HEK293 (cell line): ENCODE results near the gene TBL1XR1.

ENCODE experiments used
- CTCF ChIA-PET: fragments of 350-600 bp; formaldehyde crosslinking; extraction: SDS; loops from one replicate; lab custom pipeline; 2021; ENCODE audit warnings: antibody characterized with exemption; lab: Yijun Ruan, JAX
- POLR2A ChIA-PET: fragments of 300-600 bp; formaldehyde crosslinking; extraction: SDS; loops from one replicate; lab custom pipeline; 2020; ENCODE audit warnings: antibody characterized with exemption, inconsistent platforms; lab: Yijun Ruan, JAX
- H3K27ac ChIP-seq: fragments of 200-500 bp; sonication (Bioruptor generic); 2 replicates; pipeline ENCODE4 v1.5.1; 2014; ENCODE audit warnings: low read depth, low read length, control low read depth, inconsistent platforms; ENCODE audit errors: extremely low read depth
- H3K36me3 ChIP-seq, 2 experiments: fragments of 200-500 bp in 1 of 2; sonication (Bioruptor generic) in 1 of 2; 1 replicate in 1 of 2; 2 replicates in 1 of 2; pipeline ENCODE4 v1.5.1; 2014 to 2017; ENCODE audit warnings: inconsistent platforms in 2 of 2, low read length in 2 of 2; ENCODE audit not compliant: control insufficient read depth in 2 of 2, insufficient read depth in 1 of 2
- H3K4me1 ChIP-seq: fragments of 200-500 bp; sonication (Bioruptor generic); 2 replicates; pipeline ENCODE4 v1.5.1; 2014; ENCODE audit warnings: mild to moderate bottlenecking, low read length, inconsistent platforms; ENCODE audit not compliant: control insufficient read depth, insufficient read depth
- H3K4me3 ChIP-seq: 2 replicates; pipeline ENCODE4 v1.5.1; 2011; ENCODE audit warnings: low read depth, mild to moderate bottlenecking, control low read depth, low read length, moderate library complexity
- H3K9me3 ChIP-seq: fragments of 200-500 bp; sonication (Bioruptor generic); 2 replicates; pipeline ENCODE4 v1.5.1; 2014; ENCODE audit warnings: low read depth, low read length, inconsistent platforms; ENCODE audit not compliant: control insufficient read depth, insufficient read depth
- BCL11A ChIP-seq: fragments of 450-650 bp; formaldehyde crosslinking; IDR thresholded peaks from 2 replicates; pipeline ENCODE4 v1.5.1; 2016; ENCODE audit warnings: low read depth, missing biosample characterization, missing genetic modification characterization
- EGR2 ChIP-seq: fragments of 450-650 bp; formaldehyde crosslinking; IDR thresholded peaks from 2 replicates; pipeline ENCODE4 v1.5.1; 2016; ENCODE audit warnings: low read depth, missing biosample characterization, missing genetic modification characterization
- FEZF1 ChIP-seq: fragments of 450-650 bp; formaldehyde crosslinking; IDR thresholded peaks from 2 replicates; pipeline ENCODE4 v1.5.1; 2016; ENCODE audit warnings: missing biosample characterization, missing genetic modification characterization
- GLIS1 ChIP-seq: fragments of 450-650 bp; formaldehyde crosslinking; IDR thresholded peaks from 2 replicates; pipeline ENCODE4 v1.5.1; 2016; ENCODE audit warnings: missing biosample characterization, missing genetic modification characterization
- GLIS2 ChIP-seq: fragments of 450-650 bp; formaldehyde crosslinking; IDR thresholded peaks from 2 replicates; pipeline ENCODE4 v1.5.1; 2016; ENCODE audit warnings: missing biosample characterization, missing genetic modification characterization
- SETDB1 ChIP-seq: IDR thresholded peaks from one replicate; pipeline ENCODE4 v1.6.1; 2017; ENCODE audit warnings: mild to moderate bottlenecking, low read length, moderate library complexity, mixed read lengths; ENCODE audit not compliant: insufficient read length
- SP3 ChIP-seq: fragments of 450-650 bp; formaldehyde crosslinking; IDR thresholded peaks from 2 replicates; pipeline ENCODE4 v1.5.1; 2016; ENCODE audit warnings: missing biosample characterization, missing genetic modification characterization
- ZBTB8A ChIP-seq: fragments of 450-650 bp; formaldehyde crosslinking; IDR thresholded peaks from 2 replicates; pipeline ENCODE4 v1.5.1; 2016; ENCODE audit warnings: missing biosample characterization, missing genetic modification characterization
- ZFHX2 ChIP-seq: fragments of 450-650 bp; formaldehyde crosslinking; conservative IDR thresholded peaks from 2 replicates; pipeline ENCODE4 v1.5.1; 2016; ENCODE audit warnings: missing biosample characterization, missing genetic modification characterization
- ZNF121 ChIP-seq: fragments of 450-650 bp; formaldehyde crosslinking; IDR thresholded peaks from 2 replicates; pipeline ENCODE4 v1.5.1; 2016; ENCODE audit warnings: missing biosample characterization, missing genetic modification characterization
- ZNF175 ChIP-seq: fragments of 450-650 bp; formaldehyde crosslinking; IDR thresholded peaks from 2 replicates; pipeline ENCODE4 v1.5.1; 2016; ENCODE audit warnings: missing biosample characterization, missing genetic modification characterization
- ZNF2 ChIP-seq: fragments of 450-650 bp; formaldehyde crosslinking; IDR thresholded peaks from 2 replicates; pipeline ENCODE4 v1.5.1; 2016; ENCODE audit warnings: missing biosample characterization, missing genetic modification characterization
- ZNF221 ChIP-seq: fragments of 450-650 bp; formaldehyde crosslinking; IDR thresholded peaks from 2 replicates; pipeline ENCODE4 v1.5.1; 2017; ENCODE audit warnings: missing biosample characterization, missing genetic modification characterization, borderline replicate concordance
- ZNF266 ChIP-seq: fragments of 450-650 bp; formaldehyde crosslinking; IDR thresholded peaks from 2 replicates; pipeline ENCODE4 v1.5.1; 2016; ENCODE audit warnings: missing biosample characterization, missing genetic modification characterization, low read depth
- ZNF335 ChIP-seq: fragments of 450-650 bp; formaldehyde crosslinking; conservative IDR thresholded peaks from 2 replicates; pipeline ENCODE4 v1.5.1; 2016; ENCODE audit warnings: missing biosample characterization, missing genetic modification characterization
- ZNF391 ChIP-seq: fragments of 450-650 bp; formaldehyde crosslinking; IDR thresholded peaks from 2 replicates; pipeline ENCODE4 v1.5.1; 2016; ENCODE audit warnings: low read depth, missing biosample characterization, missing genetic modification characterization, borderline replicate concordance
- ZNF549 ChIP-seq: fragments of 450-650 bp; IDR thresholded peaks from 2 replicates; pipeline ENCODE4 v1.5.1; 2018; ENCODE audit warnings: missing biosample characterization, missing genetic modification characterization, mild to moderate bottlenecking, inconsistent platforms, moderate library complexity
- ZNF670 ChIP-seq: fragments of 450-650 bp; formaldehyde crosslinking; IDR thresholded peaks from 2 replicates; pipeline ENCODE4 v1.5.1; 2016; ENCODE audit warnings: missing biosample characterization, missing genetic modification characterization, low read depth
- ZNF707 ChIP-seq: fragments of 450-650 bp; formaldehyde crosslinking; IDR thresholded peaks from 2 replicates; pipeline ENCODE4 v1.5.1; 2016; ENCODE audit warnings: missing biosample characterization, missing genetic modification characterization
- ZNF76 ChIP-seq: fragments of 450-650 bp; formaldehyde crosslinking; IDR thresholded peaks from 2 replicates; pipeline ENCODE4; 2016; ENCODE audit warnings: low read depth, missing biosample characterization, missing genetic modification characterization, borderline replicate concordance
- ZSCAN30 ChIP-seq: fragments of 450-650 bp; IDR thresholded peaks from 2 replicates; pipeline ENCODE4 v1.5.1; 2018; ENCODE audit warnings: missing biosample characterization, mild to moderate bottlenecking, missing genetic modification characterization, moderate library complexity
- TF ChIP-seq, protein P1 (sequence below): fragments of 450-650 bp; formaldehyde crosslinking; IDR thresholded peaks from 2 replicates; pipeline ENCODE4 v1.5.1; 2016; ENCODE audit warnings: missing biosample characterization, missing genetic modification characterization, low read depth
- TF ChIP-seq, protein P2 (sequence below): fragments of 450-650 bp; formaldehyde crosslinking; optimal IDR thresholded peaks from 2 replicates; pipeline ENCODE3; 2016; ENCODE audit warnings: missing biosample characterization, mild to moderate bottlenecking, missing genetic modification characterization
- TF ChIP-seq, protein P3 (sequence below): fragments of 450-650 bp; IDR thresholded peaks from 2 replicates; pipeline ENCODE4 v1.5.1; 2018; ENCODE audit warnings: missing biosample characterization, missing genetic modification characterization

TBL1XR1 gene

DNA sequence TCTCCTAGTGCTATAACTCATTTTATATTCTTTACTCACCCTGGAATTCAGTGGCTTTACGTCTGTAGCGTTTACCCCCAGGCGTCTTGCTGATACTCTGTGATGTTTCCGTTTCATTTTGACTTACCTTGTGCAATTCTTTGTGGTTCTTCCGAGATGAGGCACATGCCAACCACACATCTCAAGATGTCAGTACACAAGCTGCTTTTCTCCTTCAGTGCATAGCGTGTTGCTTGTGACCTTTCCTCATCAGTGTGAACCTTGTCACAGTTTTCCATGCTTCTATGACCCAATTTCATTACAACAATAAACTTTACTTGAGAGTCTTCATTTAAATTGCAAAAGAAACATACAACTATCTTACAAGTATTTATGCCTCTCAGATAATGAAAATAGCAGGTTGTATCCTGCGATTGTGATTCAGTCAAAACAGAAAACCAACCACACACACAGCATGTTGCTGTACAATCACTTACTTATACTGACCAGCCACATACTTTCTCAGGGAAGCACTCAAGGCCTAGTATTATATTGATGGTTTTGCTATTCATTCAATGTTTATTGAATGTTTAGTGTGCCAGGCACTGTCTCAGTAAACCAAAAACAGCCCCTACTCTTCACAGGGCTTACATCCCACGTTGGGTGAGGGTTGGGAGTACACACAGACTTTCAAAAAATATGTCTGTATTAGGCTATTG, 4.6 kb upstream of the TBL1XR1 start:
- POLR2A ChIA-PET = no interaction called here
- Histone ChIP-seq H3K4me3 (no peak overlapping the region), H3K9me3 (no peaks in the 10 kb centered on the region), H3K36me3 (no peaks in the 10 kb centered on the region), H3K4me1 (no peaks in the 10 kb centered on the region), H3K27ac (no peak overlapping the region)
- TF ChIP-seq ZNF707 (tag by site-specific recombination) (no peak), ZNF549 (tag by site-specific recombination) (0 out of 2 replicates have a peak, but pooled peaks have one; percentile 23)
- CTCF ChIA-PET = no interaction called here

DNA sequence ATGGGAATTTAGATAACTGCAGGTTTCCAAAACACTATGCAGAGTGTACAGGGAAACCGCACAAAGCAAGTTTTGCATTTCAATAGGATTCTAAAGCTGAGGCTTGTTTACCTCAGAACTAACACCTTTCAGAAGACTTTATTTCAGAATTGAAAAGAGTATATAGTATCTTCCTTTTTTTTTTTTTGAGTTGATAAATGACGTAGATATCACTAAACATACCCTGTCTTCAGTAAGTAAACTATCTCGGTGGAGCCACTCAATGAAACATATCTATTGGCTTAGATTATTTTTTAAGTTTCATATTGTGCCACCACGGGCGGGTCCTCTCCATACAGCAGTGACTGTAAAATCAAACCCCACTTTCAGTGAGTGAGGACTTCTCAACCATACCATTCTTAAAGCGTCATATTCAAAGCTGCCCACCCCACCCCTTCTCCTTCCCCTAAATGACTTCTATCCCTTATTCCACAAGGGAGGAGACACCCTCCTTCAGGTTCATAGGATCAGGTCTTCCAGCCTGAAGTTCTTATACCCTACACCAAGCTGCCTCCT, 2.0 kb upstream of the TBL1XR1 start:
- ChIA-PET CTCF (interaction anchor here (0.6 kb wide), 2 partner anchors 25 to 164 kb away, joined by 3 to 4 read pairs; no protein-coding TSS in a partner anchor), POLR2A (interaction anchor here (0.5 kb wide), 1 partner anchor 106 kb away, joined by 3 read pairs; no protein-coding TSS in a partner anchor)
- H3K4me3 ChIP-seq = no peak overlapping the region
- H3K4me1 ChIP-seq = peaks cover 3% of the 10 kb centered on the region
- no peaks in the 10 kb centered on the region for H3K36me3 ChIP-seq
- no peak for TF ChIP-seq ZNF175 (tag by site-specific recombination)
- TF ChIP-seq FEZF1 = no peak
- TF ChIP-seq, protein P1, sequence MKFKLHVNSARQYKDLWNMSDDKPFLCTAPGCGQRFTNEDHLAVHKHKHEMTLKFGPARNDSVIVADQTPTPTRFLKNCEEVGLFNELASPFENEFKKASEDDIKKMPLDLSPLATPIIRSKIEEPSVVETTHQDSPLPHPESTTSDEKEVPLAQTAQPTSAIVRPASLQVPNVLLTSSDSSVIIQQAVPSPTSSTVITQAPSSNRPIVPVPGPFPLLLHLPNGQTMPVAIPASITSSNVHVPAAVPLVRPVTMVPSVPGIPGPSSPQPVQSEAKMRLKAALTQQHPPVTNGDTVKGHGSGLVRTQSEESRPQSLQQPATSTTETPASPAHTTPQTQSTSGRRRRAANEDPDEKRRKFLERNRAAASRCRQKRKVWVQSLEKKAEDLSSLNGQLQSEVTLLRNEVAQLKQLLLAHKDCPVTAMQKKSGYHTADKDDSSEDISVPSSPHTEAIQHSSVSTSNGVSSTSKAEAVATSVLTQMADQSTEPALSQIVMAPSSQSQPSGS = no peak
- TF ChIP-seq SP3 = no peak
- TF ChIP-seq BCL11A (tag by site-specific recombination) = no peak
- no peak for TF ChIP-seq ZNF670 (tag by site-specific recombination)
- TF ChIP-seq SETDB1 = no peak
- TF ChIP-seq ZNF266 (tag by site-specific recombination) = no peak
- no peak for TF ChIP-seq ZNF121 (tag by site-specific recombination)
- no peak for TF ChIP-seq ZNF221 (tag by site-specific recombination)
- TF ChIP-seq ZNF391 (tag by site-specific recombination) = no peak
- no peaks in the 10 kb centered on the region for H3K9me3 ChIP-seq
- H3K27ac ChIP-seq = no peak overlapping the region

DNA sequence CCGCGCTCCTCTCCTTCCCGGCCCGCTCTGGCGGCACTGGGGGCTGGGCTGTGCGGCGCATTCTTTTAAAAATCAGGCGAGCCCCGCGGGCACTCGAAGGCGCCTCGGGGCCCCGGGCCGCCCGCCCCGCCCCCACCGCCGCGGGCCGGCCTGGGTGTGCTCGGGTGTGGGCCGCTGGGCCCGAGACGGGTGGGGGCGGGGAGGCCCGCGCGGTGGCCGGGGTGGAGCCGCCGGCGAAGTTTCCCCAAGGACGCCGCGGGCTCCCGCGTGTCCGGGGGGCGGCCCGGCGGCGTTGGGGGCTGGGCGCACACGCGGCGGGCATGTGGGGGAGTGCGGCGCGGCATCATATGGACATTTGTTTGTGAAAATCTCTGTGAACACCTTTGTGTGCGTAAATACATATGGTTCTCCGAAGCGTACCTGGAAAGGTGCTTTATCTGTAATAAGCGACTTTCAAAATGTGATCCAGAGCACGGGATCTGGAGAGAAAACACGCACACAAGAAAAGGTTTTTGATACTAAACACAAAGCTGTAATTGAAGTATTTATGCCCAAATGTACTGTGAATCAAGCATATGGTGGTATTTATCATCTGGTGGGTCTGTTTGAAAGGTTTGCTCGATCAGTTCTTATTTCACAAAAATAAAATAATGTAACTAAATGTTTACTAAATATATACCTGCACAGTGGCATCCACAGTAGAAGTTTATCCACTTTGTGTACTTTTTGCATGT, 612 bp upstream of the TBL1XR1 start:
- no peaks in the 10 kb centered on the region for H3K36me3 ChIP-seq
- no peaks in the 10 kb centered on the region for H3K9me3 ChIP-seq
- CTCF ChIA-PET = interaction anchor here (0.7 kb wide), 1 partner anchor 14 kb away, joined by 3 read pairs; no protein-coding TSS in a partner anchor
- peak overlapping the region; percentile 35 for H3K4me3 ChIP-seq
- peak; percentile 44 for TF ChIP-seq ZBTB8A (tag by site-specific recombination)
- TF ChIP-seq, protein P2, sequence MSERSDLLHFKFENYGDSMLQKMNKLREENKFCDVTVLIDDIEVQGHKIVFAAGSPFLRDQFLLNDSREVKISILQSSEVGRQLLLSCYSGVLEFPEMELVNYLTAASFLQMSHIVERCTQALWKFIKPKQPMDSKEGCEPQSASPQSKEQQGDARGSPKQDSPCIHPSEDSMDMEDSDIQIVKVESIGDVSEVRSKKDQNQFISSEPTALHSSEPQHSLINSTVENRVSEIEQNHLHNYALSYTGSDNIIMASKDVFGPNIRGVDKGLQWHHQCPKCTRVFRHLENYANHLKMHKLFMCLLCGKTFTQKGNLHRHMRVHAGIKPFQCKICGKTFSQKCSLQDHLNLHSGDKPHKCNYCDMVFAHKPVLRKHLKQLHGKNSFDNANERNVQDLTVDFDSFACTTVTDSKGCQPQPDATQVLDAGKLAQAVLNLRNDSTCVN (tag by site-specific recombination) = peak; percentile 40
- no peak for TF ChIP-seq EGR2 (tag by site-specific recombination)
- TF ChIP-seq ZNF2 (tag by site-specific recombination) = 0 out of 2 replicates have a peak, but pooled peaks have one; percentile 48
- no peak for TF ChIP-seq ZNF76
- TF ChIP-seq GLIS2 = peak; percentile 35; the same call in 1 of the 2 replicates
- 0 out of 2 replicates have a peak, but pooled peaks have one; percentile 14 for TF ChIP-seq ZFHX2 (tag by site-specific recombination)
- TF ChIP-seq, protein P3, sequence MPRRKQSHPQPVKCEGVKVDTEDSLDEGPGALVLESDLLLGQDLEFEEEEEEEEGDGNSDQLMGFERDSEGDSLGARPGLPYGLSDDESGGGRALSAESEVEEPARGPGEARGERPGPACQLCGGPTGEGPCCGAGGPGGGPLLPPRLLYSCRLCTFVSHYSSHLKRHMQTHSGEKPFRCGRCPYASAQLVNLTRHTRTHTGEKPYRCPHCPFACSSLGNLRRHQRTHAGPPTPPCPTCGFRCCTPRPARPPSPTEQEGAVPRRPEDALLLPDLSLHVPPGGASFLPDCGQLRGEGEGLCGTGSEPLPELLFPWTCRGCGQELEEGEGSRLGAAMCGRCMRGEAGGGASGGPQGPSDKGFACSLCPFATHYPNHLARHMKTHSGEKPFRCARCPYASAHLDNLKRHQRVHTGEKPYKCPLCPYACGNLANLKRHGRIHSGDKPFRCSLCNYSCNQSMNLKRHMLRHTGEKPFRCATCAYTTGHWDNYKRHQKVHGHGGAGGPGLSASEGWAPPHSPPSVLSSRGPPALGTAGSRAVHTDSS = no peak
- 0 out of 2 replicates have a peak, but pooled peaks have one; percentile 11 for TF ChIP-seq ZNF335 (tag by site-specific recombination)
- TF ChIP-seq ZSCAN30 (tag by site-specific recombination) = peak; percentile 60; the same call in 1 of the 2 replicates
- TF ChIP-seq GLIS1 (tag by site-specific recombination) = peak; percentile 32; the same call in 1 of the 2 replicates
- POLR2A ChIA-PET = interaction anchor here (0.6 to 2.4 kb wide), 4 partner anchors 146 to 230 kb away, joined by 3 to 17 read pairs (median 4); no protein-coding TSS in a partner anchor
- peak overlapping the region; percentile 72 for H3K27ac ChIP-seq
- H3K4me1 ChIP-seq = peaks cover 3% of the 10 kb centered on the region
